HepG2 (cell line): ENCODE results near the gene MPP3. TPM values are rescaled to one million over a fixed set of nuclear protein-coding genes. Genes with fewer than 3 reads are reported as not detected.

Experiments used
- ATRX ChIP-seq: sonication (generic); formaldehyde crosslinking; IDR thresholded peaks from 2 replicates; pipeline ENCODE4 v1.4.0; 2020; ENCODE audit warnings: missing genetic modification reagents, borderline replicate concordance
- CEBPB ChIP-seq: IDR thresholded peaks from 2 replicates; pipeline ENCODE4 v1.6.1; 2011; ENCODE audit warnings: low read depth, low read length, improper control_type of control experiment, borderline replicate concordance
- CEBPG ChIP-seq: IDR thresholded peaks from 2 replicates; pipeline ENCODE4 v1.6.1; 2016
- CREM ChIP-seq, 2 experiments: sonication (generic) in 1 of 2; formaldehyde crosslinking in 1 of 2; IDR thresholded peaks; 2 replicates each; pipeline versions ENCODE4 v1.4.0 to v1.6.1; 2016 to 2020; ENCODE audit warnings: antibody characterized with exemption in 1 of 2, mild to moderate bottlenecking in 1 of 2, missing genetic modification reagents in 1 of 2
- GFI1 ChIP-seq: sonication (generic); formaldehyde crosslinking; IDR thresholded peaks from 2 replicates; pipeline ENCODE4 v1.5.0; 2020; ENCODE audit warnings: missing genetic modification reagents, mild to moderate bottlenecking, borderline replicate concordance
- HNF4A ChIP-seq: sonication (generic); formaldehyde crosslinking; IDR thresholded peaks from 2 replicates; pipeline ENCODE4 v1.4.0; 2020; ENCODE audit warnings: missing genetic modification reagents
- HNF4G ChIP-seq, 2 experiments: sonication (generic) in 1 of 2; formaldehyde crosslinking in 1 of 2; IDR thresholded peaks; 2 replicates each; pipeline versions ENCODE4 v1.4.0 to v1.6.1; 2011 to 2020; ENCODE audit warnings: borderline replicate concordance in 2 of 2, low read depth in 2 of 2, mild to moderate bottlenecking in 2 of 2, low read length in 1 of 2, missing genetic modification reagents in 1 of 2, moderate library complexity in 1 of 2
- IKZF4 ChIP-seq: sonication (generic); formaldehyde crosslinking; IDR thresholded peaks from 2 replicates; pipeline ENCODE4 v1.5.1; 2020; ENCODE audit warnings: borderline replicate concordance, mild to moderate bottlenecking, low read depth, missing genetic modification reagents; ENCODE audit errors: not compliant biosample characterization
- ISL2 ChIP-seq: sonication (generic); formaldehyde crosslinking; IDR thresholded peaks from 2 replicates; pipeline ENCODE4 v1.5.0; 2020; ENCODE audit warnings: missing genetic modification reagents
- KAT7 ChIP-seq: IDR thresholded peaks from 2 replicates; pipeline ENCODE4 v1.6.1; 2018; ENCODE audit warnings: borderline replicate concordance, missing compliant biosample characterization
- MEIS1 ChIP-seq: sonication (generic); formaldehyde crosslinking; IDR thresholded peaks from 2 replicates; pipeline ENCODE4 v1.9.0; 2021; ENCODE audit warnings: mild to moderate bottlenecking, missing genetic modification reagents, moderate library complexity, borderline replicate concordance
- NKX3-1 ChIP-seq: sonication (generic); formaldehyde crosslinking; IDR thresholded peaks from 2 replicates; pipeline ENCODE4 v1.5.0; 2020; ENCODE audit warnings: missing genetic modification reagents
- PAXIP1 ChIP-seq: sonication (generic); formaldehyde crosslinking; conservative IDR thresholded peaks from 2 replicates; pipeline ENCODE4 v1.4.0; 2020; ENCODE audit warnings: mild to moderate bottlenecking, missing genetic modification reagents, moderate library complexity
- RBM39 ChIP-seq: fragments of 200-400 bp; formaldehyde crosslinking; IDR thresholded peaks from one replicate; pipeline ENCODE4 v1.6.1; 2018; ENCODE audit warnings: antibody characterized with exemption, mild to moderate bottlenecking, low read depth, low read length; ENCODE audit not compliant: poor library complexity, severe bottlenecking
- SNAPC4 ChIP-seq: sonication (generic); formaldehyde crosslinking; IDR thresholded peaks from 2 replicates; pipeline ENCODE4 v1.4.0; 2020; ENCODE audit warnings: mild to moderate bottlenecking, missing genetic modification reagents
- SRF ChIP-seq: IDR thresholded peaks from 2 replicates; pipeline ENCODE4 v1.6.1; 2011; ENCODE audit warnings: mild to moderate bottlenecking, low read depth, low read length, moderate library complexity
- SRY ChIP-seq: sonication (generic); formaldehyde crosslinking; IDR thresholded peaks from 2 replicates; pipeline ENCODE4 v1.8.0; 2022; ENCODE audit warnings: mild to moderate bottlenecking, missing genetic modification reagents
- ZNF629 ChIP-seq: sonication (generic); formaldehyde crosslinking; conservative IDR thresholded peaks from 2 replicates; pipeline ENCODE4 v1.5.0; 2020; ENCODE audit warnings: missing genetic modification reagents
- polyA plus RNA-seq, 8 experiments: library from polyadenylated mRNA; depleted of rRNA in 3 of 8; stranded (reverse) in 7 of 8; unstranded in 1 of 8; fragments of >200 nt; fragmentation: Illumina TruSeq in 4 of 8; extraction: Trizol in 4 of 8; gene quantifications; 2 replicates each; pipeline versions ENCODE4 v1.2.1 to v1.2.3, GENCODE V29; 2011 to 2016; ENCODE audit warnings: low read depth in 4 of 8, missing spikeins in 1 of 8, mixed read lengths in 1 of 8; ENCODE audit not compliant: insufficient read depth in 1 of 8
- total RNA-seq, 5 experiments: library from RNA; depleted of rRNA; stranded (reverse); fragments of >200 nt; fragmentation: Illumina TruSeq; extraction: Trizol; gene quantifications; 2 replicates each; pipeline ENCODE4 v1.2.3, GENCODE V29; 2016; ENCODE audit warnings: low read depth in 1 of 5

Gene MPP3
- total and polyA plus RNA-seq, 2 of the 13 experiments (the other 11 are each of a cell fraction or from before 2014, with no cell fraction given) = 0.91 to 1.8 TPM

- no peak for TF ChIP-seq SNAPC4
- no peak for TF ChIP-seq SRF
- TF ChIP-seq HNF4A = peak; percentile 81
- peak; percentile 96 for TF ChIP-seq ISL2 (CRISPR knock-in tag)
- no peak for TF ChIP-seq SRY (CRISPR knock-in tag)
- peak; percentile 94; the same call in 1 of the 2 replicates for TF ChIP-seq NKX3-1 (CRISPR knock-in tag)
- TF ChIP-seq RBM39 = no peak
- peak; percentile 65; the same call in 1 of the 2 replicates for TF ChIP-seq MEIS1 (CRISPR knock-in tag)
- TF ChIP-seq ZNF629 (CRISPR knock-in tag) = peak; percentile 54; the same call in 1 of the 2 replicates
- peak; percentile 89 for TF ChIP-seq CREM (IDR thresholded peaks at IDR 0.05)
- no peak for TF ChIP-seq CREM (CRISPR knock-in tag; IDR thresholded peaks at IDR 0.05)
- TF ChIP-seq CEBPG = peak; percentile 87
- no peak for TF ChIP-seq ATRX
- TF ChIP-seq GFI1 = peak; percentile 100
- no peak for TF ChIP-seq IKZF4 (CRISPR knock-in tag)
- no peak for TF ChIP-seq KAT7
- peak; percentile 70; the same call in 1 of the 2 replicates for TF ChIP-seq CEBPB
- TF ChIP-seq PAXIP1 (CRISPR knock-in tag) = peak; percentile 93
- TF ChIP-seq HNF4G (IDR thresholded peaks at IDR 0.05; ENCODE audit: borderline replicate concordance, low read depth, low read length) = peak; percentile 86
- TF ChIP-seq HNF4G (CRISPR knock-in tag; IDR thresholded peaks at IDR 0.05; ENCODE audit: borderline replicate concordance, low read depth) = peak; percentile 69; the same call in 1 of the 2 replicates
Observed at GRCh38 chr17:43801844-43802243, 31.1 kb downstream of the MPP3 start (continued).
